AG04450 (cell line): ENCODE data around the gene HRNR. TPM values are rescaled to one million over a fixed set of nuclear protein-coding genes. Genes with fewer than 3 reads are reported as not detected.

Experiments
- CTCF ChIA-PET: fragments of 300-600, 350-600 bp; formaldehyde crosslinking; extraction: SDS; loops from one replicate; lab custom pipeline; 2022; ENCODE audit warnings: antibody characterized with exemption, inconsistent platforms; lab: Charles Lee
- POLR2A ChIA-PET: fragments of 350-600 bp; formaldehyde crosslinking; extraction: SDS; loops from one replicate; lab custom pipeline; 2021; ENCODE audit warnings: antibody characterized with exemption, inconsistent platforms; lab: Yijun Ruan, JAX
- DNase-seq: peaks from one replicate; pipeline ENCODE4 v3.0.0-alpha.2; 2011; ENCODE audit warnings: low read depth, low spot score
- H3K27ac ChIP-seq: one replicate; pipeline ENCODE4 v1.5.1; 2012; ENCODE audit warnings: low read depth, low read length, control low read depth
- H3K27me3 ChIP-seq: one replicate; pipeline ENCODE4 v1.6.0; 2012; ENCODE audit warnings: low read length; ENCODE audit not compliant: control insufficient read depth, insufficient read depth
- H3K4me3 ChIP-seq: 2 replicates; pipeline ENCODE4 v1.5.1; 2011; ENCODE audit warnings: mild to moderate bottlenecking, low read depth, low read length, control low read depth
- H3K9me3 ChIP-seq: 2 replicates; pipeline ENCODE4 v1.5.1; 2012; ENCODE audit warnings: low read length; ENCODE audit not compliant: control insufficient read depth, insufficient read depth
- polyA plus RNA-seq: library from polyadenylated mRNA; depleted of rRNA; stranded (reverse); fragments of >200 nt; gene quantifications from 2 replicates; pipeline ENCODE4 v1.2.3, GENCODE V29; 2011; rRNA removed
- TF ChIP-seq, protein P1 (sequence below): IDR thresholded peaks from 2 replicates; pipeline ENCODE4 v1.5.1; 2011; ENCODE audit warnings: low read depth, low read length, control low read depth, inconsistent platforms

The HRNR gene
- polyA plus RNA-seq, 1 experiment: not detected

DNA sequence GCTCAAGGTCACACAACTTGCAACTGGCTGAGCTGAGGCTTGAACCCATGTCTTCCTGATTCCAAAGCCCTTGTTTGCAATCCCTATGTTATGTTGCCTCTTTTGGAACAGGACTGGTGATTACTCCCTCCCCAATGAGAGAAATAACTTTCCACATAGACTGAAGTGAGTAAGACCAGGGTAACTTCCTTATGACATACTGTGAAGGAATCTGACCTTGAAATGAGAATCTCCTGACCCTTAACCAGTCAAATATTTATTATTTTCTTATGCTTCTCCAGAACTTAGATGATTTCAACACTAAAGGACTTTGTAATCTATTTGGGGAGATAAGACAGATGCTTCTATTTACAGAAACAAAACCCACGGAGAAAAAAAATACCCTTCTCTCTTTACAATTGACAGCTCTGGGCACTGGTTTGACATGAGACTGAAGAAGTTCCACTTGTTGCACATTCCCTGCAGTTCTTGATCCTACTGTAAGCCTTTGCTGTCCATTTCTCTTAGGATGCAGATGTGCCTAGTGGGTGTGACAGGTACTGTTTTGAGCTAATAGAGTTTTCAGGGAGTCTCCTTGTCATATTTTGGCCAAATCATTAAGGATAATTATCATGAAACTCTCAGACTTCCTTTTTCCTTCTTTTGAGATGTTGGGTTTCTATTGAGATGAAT is 61.1 kb downstream of the HRNR start:
- no peak for DNase-seq
- ChIA-PET POLR2A (no interaction called here), CTCF (interaction anchor here (1.3 kb wide), 1 partner anchor 21 kb away, joined by 4 read pairs; no protein-coding TSS in a partner anchor)
- TF ChIP-seq, protein P1, sequence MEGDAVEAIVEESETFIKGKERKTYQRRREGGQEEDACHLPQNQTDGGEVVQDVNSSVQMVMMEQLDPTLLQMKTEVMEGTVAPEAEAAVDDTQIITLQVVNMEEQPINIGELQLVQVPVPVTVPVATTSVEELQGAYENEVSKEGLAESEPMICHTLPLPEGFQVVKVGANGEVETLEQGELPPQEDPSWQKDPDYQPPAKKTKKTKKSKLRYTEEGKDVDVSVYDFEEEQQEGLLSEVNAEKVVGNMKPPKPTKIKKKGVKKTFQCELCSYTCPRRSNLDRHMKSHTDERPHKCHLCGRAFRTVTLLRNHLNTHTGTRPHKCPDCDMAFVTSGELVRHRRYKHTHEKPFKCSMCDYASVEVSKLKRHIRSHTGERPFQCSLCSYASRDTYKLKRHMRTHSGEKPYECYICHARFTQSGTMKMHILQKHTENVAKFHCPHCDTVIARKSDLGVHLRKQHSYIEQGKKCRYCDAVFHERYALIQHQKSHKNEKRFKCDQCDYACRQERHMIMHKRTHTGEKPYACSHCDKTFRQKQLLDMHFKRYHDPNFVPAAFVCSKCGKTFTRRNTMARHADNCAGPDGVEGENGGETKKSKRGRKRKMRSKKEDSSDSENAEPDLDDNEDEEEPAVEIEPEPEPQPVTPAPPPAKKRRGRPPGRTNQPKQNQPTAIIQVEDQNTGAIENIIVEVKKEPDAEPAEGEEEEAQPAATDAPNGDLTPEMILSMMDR: no peak
- H3K4me3 ChIP-seq: no peak overlapping the region
- no peaks in the 10 kb centered on the region for H3K9me3 ChIP-seq
- peaks cover 3% of the 10 kb centered on the region for H3K27me3 ChIP-seq
- H3K27ac ChIP-seq: no peak overlapping the region

Other genes with a start within 250 kb of the HRNR start
- 188 and 200 TPM in 2 replicates for gene S100A10, start 230.3 kb downstream of the HRNR start, polyA plus RNA-seq
- gene S100A11, start 187.2 kb downstream of the HRNR start, polyA plus RNA-seq: 693 and 1,000 TPM in 2 replicates
- gene TCHHL1, start 135.1 kb downstream of the HRNR start, polyA plus RNA-seq: not detected in 2 replicates
- gene TCHH, start 108.7 kb downstream of the HRNR start, polyA plus RNA-seq: not detected in 2 replicates
- gene RPTN, start 65.0 kb downstream of the HRNR start, polyA plus RNA-seq: not detected in 2 replicates
- not detected in 2 replicates for gene FLG, start 101.0 kb upstream of the HRNR start, polyA plus RNA-seq
- gene FLG2, start 135.8 kb upstream of the HRNR start, polyA plus RNA-seq: not detected in 2 replicates
- gene CRNN, start 190.1 kb upstream of the HRNR start, polyA plus RNA-seq: not detected in 2 replicates